GM19193 (cell line): ENCODE results near the gene TGFBI.

ENCODE experiments used
- POLR2A ChIP-seq: IDR thresholded peaks from 4 replicates; pipeline ENCODE4 v1.6.1; 2011; ENCODE audit not compliant: insufficient read depth, insufficient read length; ENCODE audit errors: extremely low read depth

TGFBI gene

DNA sequence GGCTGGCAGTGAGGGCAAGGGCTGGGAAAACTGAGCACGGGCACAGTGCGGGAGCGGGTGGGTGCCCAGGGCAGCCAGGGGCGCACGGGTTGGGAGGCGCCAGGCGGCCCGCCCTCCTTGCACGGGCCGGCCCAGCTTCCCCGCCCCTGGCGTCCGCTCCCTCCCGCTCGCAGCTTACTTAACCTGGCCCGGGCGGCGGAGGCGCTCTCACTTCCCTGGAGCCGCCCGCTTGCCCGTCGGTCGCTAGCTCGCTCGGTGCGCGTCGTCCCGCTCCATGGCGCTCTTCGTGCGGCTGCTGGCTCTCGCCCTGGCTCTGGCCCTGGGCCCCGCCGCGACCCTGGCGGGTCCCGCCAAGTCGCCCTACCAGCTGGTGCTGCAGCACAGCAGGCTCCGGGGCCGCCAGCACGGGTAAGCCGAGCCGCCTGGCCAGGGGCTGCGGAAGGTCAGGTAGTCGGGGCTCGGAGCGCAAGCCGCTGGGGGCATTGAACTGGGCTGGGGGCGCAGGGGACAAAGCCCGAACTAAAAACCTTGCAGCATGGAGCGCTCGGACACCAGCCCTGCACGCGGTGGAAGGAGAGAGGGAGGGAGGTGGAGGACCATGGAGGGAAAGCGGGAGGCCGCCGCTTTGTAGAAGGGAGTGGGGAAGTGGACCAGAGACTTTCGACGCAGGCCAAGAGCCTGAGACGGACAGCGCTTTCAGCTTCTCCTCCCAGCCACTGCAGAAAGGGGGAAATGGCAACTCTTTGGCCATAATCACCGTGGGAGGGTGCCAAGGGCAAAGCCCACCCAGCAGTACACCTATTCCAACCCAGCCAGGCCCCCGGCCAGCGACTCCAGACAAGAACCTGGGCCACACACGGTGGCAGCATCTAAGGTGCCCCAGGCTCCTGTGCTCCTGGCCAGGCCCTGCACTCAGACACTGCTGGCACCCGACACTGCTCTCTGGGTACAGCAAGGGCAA is at the start of gene TGFBI:
Gene TGFBI, plus strand, starts transcription at position 207 of the 961 bp plus-strand sequence. Its CDS starts 68 bp downstream, at position 275.
- TF ChIP-seq POLR2A: no peak

DNA sequence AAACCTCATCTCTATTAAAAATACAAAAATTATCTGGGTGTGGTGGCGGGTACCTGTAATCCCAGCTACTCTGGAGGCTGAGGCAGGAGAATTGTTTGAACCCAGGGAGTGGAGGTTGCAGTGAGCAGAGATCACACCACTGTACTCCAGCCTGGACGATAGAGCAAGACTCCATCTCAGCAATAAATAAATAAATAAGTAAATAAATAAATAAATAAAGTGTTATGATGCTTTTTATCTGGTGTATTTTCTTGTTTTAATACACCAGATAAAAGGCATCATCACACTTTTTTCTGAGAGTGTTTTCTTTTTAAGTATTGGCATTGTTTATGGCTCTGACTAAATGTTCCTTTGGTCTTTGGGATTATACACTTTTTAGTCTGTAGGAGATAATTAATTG is 49.8 kb upstream of the TGFBI start:
- no peak for TF ChIP-seq POLR2A

DNA sequence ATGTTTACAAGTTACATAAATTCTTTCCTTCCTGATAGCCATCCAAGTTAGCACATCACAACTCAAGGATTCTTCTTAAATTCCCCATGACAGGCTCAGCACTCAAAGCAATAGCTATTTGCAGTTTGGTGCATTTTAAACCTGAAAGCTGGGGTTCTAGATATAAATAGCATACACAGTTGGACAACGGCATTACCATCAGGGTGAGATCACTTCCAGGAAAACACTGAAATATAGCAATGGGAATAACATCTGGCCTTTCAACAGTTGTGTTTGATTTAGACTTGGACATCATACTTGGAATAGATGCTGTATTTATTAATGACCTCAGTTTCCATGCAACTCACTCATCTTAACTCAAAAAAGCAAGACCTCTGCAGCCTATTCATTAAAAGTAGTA is 49.3 kb upstream of the TGFBI start:
- TF ChIP-seq POLR2A: no peak

DNA sequence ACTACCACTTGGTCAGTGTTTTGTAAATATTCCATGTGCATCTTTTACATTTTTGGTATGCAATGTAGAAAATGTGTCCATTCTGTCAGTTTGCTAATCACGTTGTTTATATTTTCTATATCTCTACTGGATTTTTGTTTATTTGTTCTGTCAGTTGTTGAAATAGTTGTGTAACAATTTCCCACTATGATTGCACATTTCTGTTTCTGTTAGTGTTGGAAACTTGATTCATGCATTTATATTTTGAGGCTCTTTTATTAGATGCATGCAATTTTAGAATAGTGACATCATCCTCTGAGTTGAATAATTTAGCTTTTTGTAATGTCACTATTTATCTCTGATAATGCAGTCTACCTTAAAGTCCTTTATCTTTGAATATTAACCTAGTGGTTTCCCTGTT is 48.2 kb upstream of the TGFBI start:
- TF ChIP-seq POLR2A: no peak

- TF ChIP-seq POLR2A: no peak
Observed at GRCh38 chr5:135985951-135986350, 42.8 kb upstream of the TGFBI start.

GRCh38 chr5:135986401-135986800 is 42.4 kb upstream of the TGFBI start:
- TF ChIP-seq POLR2A: no peak

DNA sequence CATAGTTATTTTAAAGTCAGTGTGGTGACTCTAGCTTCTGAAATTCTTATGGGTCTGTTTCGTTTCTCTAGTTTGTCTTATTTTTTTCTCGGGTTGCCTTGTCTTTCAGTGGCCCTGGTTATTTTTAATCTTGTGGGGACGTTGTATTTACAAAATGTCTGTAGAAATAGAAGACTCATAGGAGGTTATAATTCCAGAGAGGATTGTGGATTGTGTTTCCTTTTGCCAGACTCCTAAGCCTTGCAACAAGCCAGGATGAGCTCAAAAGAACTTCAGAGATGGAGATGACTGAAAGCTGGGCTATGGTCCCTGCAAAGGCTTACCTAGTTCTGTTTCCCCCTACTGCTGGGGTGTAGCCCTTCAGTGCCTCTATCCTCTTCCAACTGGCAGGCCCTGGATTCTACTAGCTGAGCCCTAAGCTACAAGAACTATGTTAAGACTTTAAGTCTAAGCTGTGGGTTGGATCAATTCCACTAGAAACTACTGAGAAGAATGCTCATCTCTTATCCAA is 41.8 kb upstream of the TGFBI start:
- TF ChIP-seq POLR2A: no peak

- no peak for TF ChIP-seq POLR2A
Observed at GRCh38 chr5:135988546-135988945, 40.2 kb upstream of the TGFBI start.

DNA sequence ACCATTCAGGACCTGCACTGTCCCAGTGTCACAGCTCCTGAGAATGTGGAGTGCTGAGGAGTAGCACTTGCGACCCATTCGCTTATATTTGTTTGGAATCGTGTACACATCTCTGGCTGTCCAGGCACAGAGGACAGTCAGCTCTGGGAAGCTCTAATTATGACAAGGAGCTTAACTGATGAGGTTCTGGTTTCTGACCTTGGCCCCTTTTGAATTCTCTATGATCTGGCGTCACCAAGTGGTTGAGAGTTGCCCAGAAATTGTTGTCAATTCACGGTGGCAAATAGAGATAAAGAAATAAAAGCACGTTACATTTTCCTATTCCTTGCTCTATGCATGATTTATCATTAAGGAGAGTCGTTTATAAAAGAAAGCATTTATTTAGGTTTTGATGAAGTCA is 39.1 kb upstream of the TGFBI start:
- TF ChIP-seq POLR2A: no peak

- TF ChIP-seq POLR2A: no peak
Observed at GRCh38 chr5:135990528-135991255, 38.1 kb upstream of the TGFBI start.

- TF ChIP-seq POLR2A: no peak
Observed at GRCh38 chr5:135991429-135991828, 37.4 kb upstream of the TGFBI start.

DNA sequence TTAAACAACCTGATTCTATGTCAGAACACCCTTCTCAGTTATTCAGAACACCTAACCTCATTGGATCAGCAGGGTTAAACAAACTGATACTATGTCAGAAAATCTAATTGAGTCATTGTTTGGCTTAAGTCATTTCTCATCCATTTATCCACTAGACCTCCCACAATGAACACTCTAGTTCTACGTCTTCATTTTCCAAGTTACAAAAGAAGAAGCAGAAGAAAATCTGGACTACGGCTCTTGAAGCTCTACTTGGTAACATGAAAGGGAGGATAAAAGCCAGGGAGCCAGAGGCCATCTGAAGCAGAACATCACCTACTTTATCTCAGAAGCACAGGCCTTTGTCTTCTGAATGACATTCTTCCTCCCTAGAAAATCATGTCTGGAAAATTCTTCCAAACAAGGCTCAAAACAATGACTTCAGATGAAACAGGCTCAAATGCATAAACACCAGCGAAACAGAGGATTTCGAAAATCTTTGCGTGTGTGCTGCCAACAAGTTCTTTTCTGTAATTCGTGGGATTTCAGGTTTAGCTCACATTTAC is 35.4 kb upstream of the TGFBI start:
- no peak for TF ChIP-seq POLR2A

GRCh38 chr5:135993880-135994636 is 34.7 kb upstream of the TGFBI start:
- no peak for TF ChIP-seq POLR2A

DNA sequence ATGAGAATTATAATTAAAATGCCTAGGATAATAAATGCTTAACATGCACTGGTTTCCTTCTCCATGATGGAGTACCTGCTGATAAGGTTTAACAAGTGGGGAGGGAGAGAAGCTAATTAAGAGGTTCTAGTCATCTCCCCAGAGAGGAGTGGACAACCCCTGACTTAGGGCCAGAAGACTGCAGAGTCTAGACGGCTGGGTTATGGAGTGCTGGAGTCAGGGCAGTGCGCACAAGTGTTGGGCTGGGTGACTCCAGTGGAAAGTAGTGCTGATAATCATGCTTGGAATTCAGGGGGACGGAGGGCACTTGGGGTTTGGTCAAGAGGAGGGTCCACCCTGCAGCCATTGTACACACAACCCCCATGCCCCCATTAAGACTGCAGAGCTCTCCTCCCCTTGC is 32.8 kb upstream of the TGFBI start:
- no peak for TF ChIP-seq POLR2A

DNA sequence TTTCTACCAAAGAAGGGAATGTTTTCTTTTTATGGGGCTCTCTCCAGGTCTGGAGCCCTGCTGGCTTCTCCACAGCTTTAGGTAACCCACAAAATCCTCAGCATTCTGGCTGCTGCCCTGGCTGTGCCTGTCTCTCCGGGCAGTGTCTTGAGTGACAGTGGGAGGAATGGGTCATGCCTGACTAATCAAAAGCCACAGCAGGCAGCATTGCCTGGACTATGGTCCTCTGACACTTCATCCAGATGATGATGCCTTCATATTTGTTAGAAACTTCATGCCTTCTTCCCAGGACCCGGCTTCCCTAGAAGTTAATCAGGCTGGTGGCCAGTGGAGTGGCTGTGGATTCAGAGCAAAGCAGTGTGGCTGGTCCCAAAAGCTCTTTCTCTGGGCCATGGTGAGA is 32.2 kb upstream of the TGFBI start:
- no peak for TF ChIP-seq POLR2A
